SK-N-SH (cell line): ENCODE measurements around the gene TRNP1. TPM values are rescaled to one million over a fixed set of nuclear protein-coding genes. Genes with fewer than 3 reads are reported as not detected.

Source experiments
- CTCF ChIA-PET: fragments of 300-600, 350-600 bp; formaldehyde crosslinking; extraction: SDS; loops from one replicate; lab custom pipeline; 2021; lab: Yijun Ruan, JAX
- POLR2A ChIA-PET: fragments of 350-600 bp; sonication (Branson Sonifier 250); formaldehyde crosslinking; extraction: SDS; loops from one replicate; lab custom pipeline; 2020; ENCODE audit warnings: antibody characterized with exemption, inconsistent platforms; lab: Yijun Ruan, JAX
- DNase-seq: peaks from one replicate; pipeline ENCODE4 v3.0.0; 2012
- H2AFZ ChIP-seq: fragments of 200-600 bp; sonication (generic); 2 replicates; pipeline ENCODE4 v1.8.1; 2016; ENCODE audit warnings: antibody characterized with exemption, mild to moderate bottlenecking, low read depth
- H3F3A ChIP-seq: fragments of 200-600 bp; sonication (generic); replicated peaks from 2 replicates; pipeline ENCODE3; 2016; ENCODE audit warnings: antibody characterized with exemption, mild to moderate bottlenecking; ENCODE audit not compliant: insufficient read depth
- H3K27ac ChIP-seq, 2 experiments: fragments of 200-500 bp in 1 of 2; fragments of 200-600 bp in 1 of 2; sonication (Bioruptor generic) in 1 of 2; sonication (generic), shearing (Covaris generic) in 1 of 2; 2 replicates each; pipeline versions ENCODE4 v1.5.1 to v1.6.1; 2014 to 2016; ENCODE audit warnings: low read depth in 2 of 2, inconsistent platforms in 1 of 2, low read length in 1 of 2, mild to moderate bottlenecking in 1 of 2, mixed read lengths in 1 of 2
- H3K27me3 ChIP-seq: fragments of 200-600 bp; sonication (generic), shearing (Covaris generic); 2 replicates; pipeline ENCODE4 v1.6.1; 2016; ENCODE audit warnings: mixed run types; ENCODE audit not compliant: insufficient read depth
- H3K36me3 ChIP-seq, 2 experiments: fragments of 200-500 bp in 1 of 2; fragments of 200-600 bp in 1 of 2; sonication (Bioruptor generic) in 1 of 2; sonication (generic) in 1 of 2; replicated peaks in 1 of 2; 2 replicates each; pipeline versions ENCODE3 to v1.5.1; 2014 to 2016; ENCODE audit warnings: low read length in 1 of 2, mild to moderate bottlenecking in 1 of 2; ENCODE audit not compliant: insufficient read depth in 2 of 2, control insufficient read depth in 1 of 2
- H3K4me1 ChIP-seq, 2 experiments: fragments of 200-500 bp in 1 of 2; fragments of 200-600 bp in 1 of 2; sonication (Bioruptor generic) in 1 of 2; sonication (generic), shearing (Covaris generic) in 1 of 2; 2 replicates each; pipeline versions ENCODE4 v1.5.1 to v1.6.1; 2014 to 2016; ENCODE audit warnings: low read depth in 1 of 2, low read length in 1 of 2, mixed run types in 1 of 2; ENCODE audit not compliant: insufficient read depth in 2 of 2, control insufficient read depth in 1 of 2
- H3K4me2 ChIP-seq: fragments of 200-600 bp; sonication (generic), shearing (Covaris generic); 2 replicates; pipeline ENCODE4 v1.6.1; 2017; ENCODE audit warnings: mixed run types
- H3K4me3 ChIP-seq, 2 experiments: fragments of 200-500 bp in 1 of 2; fragments of 200-600 bp in 1 of 2; sonication (Bioruptor generic) in 1 of 2; sonication (generic), shearing (Covaris generic) in 1 of 2; 2 replicates each; pipeline versions ENCODE4 v1.5.1 to v1.8.1; 2014 to 2016; ENCODE audit warnings: low read depth in 2 of 2, inconsistent platforms in 1 of 2, low read length in 1 of 2, mild to moderate bottlenecking in 1 of 2, mixed read lengths in 1 of 2, moderate library complexity in 1 of 2
- H3K79me2 ChIP-seq: fragments of 200-600 bp; sonication (generic); 2 replicates; pipeline ENCODE4 v1.8.1; 2017; ENCODE audit warnings: mild to moderate bottlenecking; ENCODE audit not compliant: insufficient read depth
- H3K9ac ChIP-seq: fragments of 200-600 bp; sonication (generic); 2 replicates; pipeline ENCODE4 v1.6.1; 2017; ENCODE audit warnings: mixed run types
- H3K9me2 ChIP-seq: fragments of 200-600 bp; sonication (generic); 2 replicates; pipeline ENCODE4 v1.6.1; 2017; ENCODE audit warnings: mixed run types
- H3K9me3 ChIP-seq: fragments of 200-600 bp; sonication (generic); 2 replicates; pipeline ENCODE4 v1.6.1; 2017; ENCODE audit warnings: mixed run types, mild to moderate bottlenecking, moderate library complexity
- H4K20me1 ChIP-seq: fragments of 200-600 bp; sonication (generic); 2 replicates; pipeline ENCODE4 v1.6.1; 2017; ENCODE audit warnings: mild to moderate bottlenecking, mixed run types; ENCODE audit not compliant: insufficient read depth
- ELF1 ChIP-seq: IDR thresholded peaks from 2 replicates; pipeline ENCODE4 v1.4.0; 2012
- EP300 ChIP-seq, 2 experiments: IDR thresholded peaks; 2 replicates each; pipeline versions ENCODE4 v1.4.0 to v1.6.1; 2012; ENCODE audit warnings: borderline replicate concordance in 1 of 2, low read depth in 1 of 2, low read length in 1 of 2
- EZH2phosphoT487 ChIP-seq: fragments of 200-600 bp; sonication (generic); IDR thresholded peaks from 2 replicates; pipeline ENCODE4 v1.6.1; 2017; ENCODE audit warnings: low read depth, mixed run types, mild to moderate bottlenecking, antibody characterized with exemption, moderate library complexity, borderline replicate concordance
- FOXM1 ChIP-seq: IDR thresholded peaks from 2 replicates; pipeline ENCODE4 v1.4.0; 2012; ENCODE audit warnings: low read depth, mild to moderate bottlenecking
- GABPA ChIP-seq: IDR thresholded peaks from 2 replicates; pipeline ENCODE4 v1.4.0; 2012; ENCODE audit warnings: low read depth, mild to moderate bottlenecking
- MXI1 ChIP-seq: IDR thresholded peaks from 2 replicates; pipeline ENCODE4 v1.6.1; 2012; ENCODE audit warnings: mild to moderate bottlenecking, low read depth, low read length, improper control_type of control experiment
- NFIC ChIP-seq: IDR thresholded peaks from 2 replicates; pipeline ENCODE4 v1.4.0; 2012; ENCODE audit warnings: borderline replicate concordance
- NRF1 ChIP-seq: IDR thresholded peaks from 2 replicates; pipeline ENCODE4 v1.6.1; 2012; ENCODE audit warnings: low read depth, mild to moderate bottlenecking, low read length
- POLR2AphosphoS5 ChIP-seq: IDR thresholded peaks from 2 replicates; pipeline ENCODE4 v1.6.1; 2012; ENCODE audit warnings: low read depth, low read length
- RAD21 ChIP-seq: IDR thresholded peaks from 2 replicates; pipeline ENCODE4 v1.6.1; 2012; ENCODE audit warnings: mild to moderate bottlenecking, low read length
- RCOR1 ChIP-seq: fragments of 150-350 bp; IDR thresholded peaks from 2 replicates; pipeline ENCODE4 v1.6.1; 2017; ENCODE audit warnings: antibody characterized with exemption, low read length
- RXRA ChIP-seq: IDR thresholded peaks from 2 replicates; pipeline ENCODE4 v1.4.0; 2012; ENCODE audit warnings: low read depth, mild to moderate bottlenecking, borderline replicate concordance
- SIN3A ChIP-seq: IDR thresholded peaks from 2 replicates; pipeline ENCODE4 v1.6.1; 2012; ENCODE audit warnings: low read depth, mild to moderate bottlenecking, low read length, moderate library complexity, borderline replicate concordance
- SMC3 ChIP-seq: IDR thresholded peaks from 2 replicates; pipeline ENCODE4 v1.6.1; 2012; ENCODE audit warnings: low read depth, low read length, improper control_type of control experiment
- TAF1 ChIP-seq: IDR thresholded peaks from 2 replicates; pipeline ENCODE4 v1.6.1; 2012; ENCODE audit warnings: low read depth, mild to moderate bottlenecking, low read length, moderate library complexity, borderline replicate concordance
- WGBS: methylation state at CpG from one replicate; pipeline ENCODE4 v1.1.6; 2017; ENCODE audit warnings: low lambda C conversion rate; 5-methylcytosine and 5-hydroxymethylcytosine counted together
- polyA plus RNA-seq, 3 experiments: library from polyadenylated mRNA; depleted of rRNA; stranded (reverse); fragments of >200 nt; gene quantifications; 2 replicates each; pipeline ENCODE4 v1.2.3, GENCODE V29; 2012
- TF ChIP-seq, protein P1 (sequence below): IDR thresholded peaks from 2 replicates; pipeline ENCODE4 v1.4.0; 2012; ENCODE audit warnings: low read depth, borderline replicate concordance
- TF ChIP-seq, protein P2 (sequence below): IDR thresholded peaks from 2 replicates; pipeline ENCODE4 v1.4.0; 2012; ENCODE audit warnings: low read depth, borderline replicate concordance
- TF ChIP-seq, protein P3 (sequence below): fragments of 150-350 bp; IDR thresholded peaks from 2 replicates; pipeline ENCODE4 v1.6.1; 2016; ENCODE audit warnings: mild to moderate bottlenecking, low read depth, low read length

Gene TRNP1
- polyA plus RNA-seq, 1 of the 3 experiments (the other 2 are of a cell fraction): 8.8 TPM

DNA sequence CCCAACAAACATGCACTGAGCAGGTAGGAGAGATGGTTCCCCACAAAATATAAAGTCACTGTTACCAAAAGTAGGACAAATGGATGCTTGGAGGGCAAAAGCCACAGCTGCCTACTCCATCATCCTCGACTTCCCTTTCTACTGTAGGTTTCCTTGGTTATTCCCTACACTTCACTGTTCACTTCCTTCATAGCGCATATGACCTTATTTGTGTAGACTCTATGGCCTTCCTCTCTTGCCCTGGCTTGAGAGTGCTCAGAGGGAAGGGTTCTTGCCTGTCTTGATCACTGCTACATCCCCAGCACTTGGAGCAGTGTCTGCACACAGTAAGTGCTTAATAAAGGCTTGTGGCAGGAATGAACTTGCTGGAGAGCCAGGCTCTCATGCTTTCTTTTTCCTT lies 14.6 kb upstream of the TRNP1 start:
- no peak overlapping the region for H3K9ac ChIP-seq
- H3F3A ChIP-seq: no peaks in the 10 kb centered on the region
- no peaks in the 10 kb centered on the region; the same call in 1 of the 2 replicates for H3K27me3 ChIP-seq
- CTCF ChIA-PET: interaction anchor here (1.1 kb wide), 1 partner anchor 11 kb away, joined by 3 read pairs; no protein-coding TSS in a partner anchor
- 67% methylated on average over 2 of the region's 2 CpGs for WGBS
- no peaks in the 10 kb centered on the region for H3K79me2 ChIP-seq
- H3K27ac ChIP-seq: no peak overlapping the region
- H3K4me2 ChIP-seq: no peak overlapping the region
- H2AFZ ChIP-seq: no peak overlapping the region
- H3K9me3 ChIP-seq: no peaks in the 10 kb centered on the region
- H4K20me1 ChIP-seq: no peaks in the 10 kb centered on the region
- no peaks in the 10 kb centered on the region for H3K36me3 ChIP-seq
- H3K4me3 ChIP-seq: no peak overlapping the region
- TF ChIP-seq RAD21 (no peak), EP300 (IDR thresholded peaks at IDR 0.05; ENCODE audit: borderline replicate concordance in 1 of 2, low read depth in 1 of 2, low read length in 1 of 2) (no peak), RCOR1 (no peak), SMC3 (no peak), TAF1 (no peak), ELF1 (no peak), NRF1 (no peak), FOXM1 (no peak), RXRA (no peak), MXI1 (no peak), NFIC (no peak), POLR2AphosphoS5 (no peak), GABPA (no peak), EZH2phosphoT487 (no peak), SIN3A (no peak)
- TF ChIP-seq, protein P1, sequence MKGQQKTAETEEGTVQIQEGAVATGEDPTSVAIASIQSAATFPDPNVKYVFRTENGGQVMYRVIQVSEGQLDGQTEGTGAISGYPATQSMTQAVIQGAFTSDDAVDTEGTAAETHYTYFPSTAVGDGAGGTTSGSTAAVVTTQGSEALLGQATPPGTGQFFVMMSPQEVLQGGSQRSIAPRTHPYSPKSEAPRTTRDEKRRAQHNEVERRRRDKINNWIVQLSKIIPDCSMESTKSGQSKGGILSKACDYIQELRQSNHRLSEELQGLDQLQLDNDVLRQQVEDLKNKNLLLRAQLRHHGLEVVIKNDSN: no peak
- TF ChIP-seq, protein P2, sequence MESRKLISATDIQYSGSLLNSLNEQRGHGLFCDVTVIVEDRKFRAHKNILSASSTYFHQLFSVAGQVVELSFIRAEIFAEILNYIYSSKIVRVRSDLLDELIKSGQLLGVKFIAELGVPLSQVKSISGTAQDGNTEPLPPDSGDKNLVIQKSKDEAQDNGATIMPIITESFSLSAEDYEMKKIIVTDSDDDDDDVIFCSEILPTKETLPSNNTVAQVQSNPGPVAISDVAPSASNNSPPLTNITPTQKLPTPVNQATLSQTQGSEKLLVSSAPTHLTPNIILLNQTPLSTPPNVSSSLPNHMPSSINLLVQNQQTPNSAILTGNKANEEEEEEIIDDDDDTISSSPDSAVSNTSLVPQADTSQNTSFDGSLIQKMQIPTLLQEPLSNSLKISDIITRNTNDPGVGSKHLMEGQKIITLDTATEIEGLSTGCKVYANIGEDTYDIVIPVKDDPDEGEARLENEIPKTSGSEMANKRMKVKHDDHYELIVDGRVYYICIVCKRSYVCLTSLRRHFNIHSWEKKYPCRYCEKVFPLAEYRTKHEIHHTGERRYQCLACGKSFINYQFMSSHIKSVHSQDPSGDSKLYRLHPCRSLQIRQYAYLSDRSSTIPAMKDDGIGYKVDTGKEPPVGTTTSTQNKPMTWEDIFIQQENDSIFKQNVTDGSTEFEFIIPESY: no peak
- TF ChIP-seq, protein P3, sequence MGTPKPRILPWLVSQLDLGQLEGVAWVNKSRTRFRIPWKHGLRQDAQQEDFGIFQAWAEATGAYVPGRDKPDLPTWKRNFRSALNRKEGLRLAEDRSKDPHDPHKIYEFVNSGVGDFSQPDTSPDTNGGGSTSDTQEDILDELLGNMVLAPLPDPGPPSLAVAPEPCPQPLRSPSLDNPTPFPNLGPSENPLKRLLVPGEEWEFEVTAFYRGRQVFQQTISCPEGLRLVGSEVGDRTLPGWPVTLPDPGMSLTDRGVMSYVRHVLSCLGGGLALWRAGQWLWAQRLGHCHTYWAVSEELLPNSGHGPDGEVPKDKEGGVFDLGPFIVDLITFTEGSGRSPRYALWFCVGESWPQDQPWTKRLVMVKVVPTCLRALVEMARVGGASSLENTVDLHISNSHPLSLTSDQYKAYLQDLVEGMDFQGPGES: no peak
- H3K9me2 ChIP-seq: no peaks in the 10 kb centered on the region
- POLR2A ChIA-PET: no interaction called here
- H3K4me1 ChIP-seq: no peaks in the 10 kb centered on the region
- DNase-seq: no peak
